AG08396 (cell line): ENCODE measurements around the gene TVP23C.
"Not testable (repeated sequence)": the region's sequence is repeated elsewhere in the genome, so short reads cannot be mapped to it uniquely, and the experiment has no call there.

ENCODE experiments used
- DNase-seq: peaks from one replicate; pipeline ENCODE4 v3.0.0; 2012; ENCODE audit warnings: low spot score, mixed read lengths

The TVP23C gene

GRCh38 chr17:15563375-15563857 lies at the start of gene TVP23C:
Gene TVP23C, minus strand, starts transcription at chr17:15563483. Its CDS starts 35 bp downstream, at chr17:15563448.
- peak; percentile 67 for DNase-seq

GRCh38 chr17:15592960-15593359 lies 29.7 kb upstream of the TVP23C start:
- not testable (repeated sequence) for DNase-seq

GRCh38 chr17:15591986-15592385 lies 28.7 kb upstream of the TVP23C start:
- DNase-seq, result not testable (repeated sequence)

GRCh38 chr17:15590844-15591243 lies 27.6 kb upstream of the TVP23C start:
- DNase-seq, result not testable (repeated sequence)

- not testable (repeated sequence) for DNase-seq
Observed at GRCh38 chr17:15589544-15590536, 26.6 kb upstream of the TVP23C start.

- not testable (repeated sequence) for DNase-seq
Observed at GRCh38 chr17:15588017-15588416, 24.7 kb upstream of the TVP23C start.

- DNase-seq, result not testable (repeated sequence)
Observed at GRCh38 chr17:15583313-15583712, 20.0 kb upstream of the TVP23C start.

- not testable (repeated sequence) for DNase-seq
Observed at GRCh38 chr17:15581462-15581861, 18.2 kb upstream of the TVP23C start.

- not testable (repeated sequence) for DNase-seq
Observed at GRCh38 chr17:15576848-15577247, 13.6 kb upstream of the TVP23C start.

- DNase-seq, result not testable (repeated sequence)
Observed at GRCh38 chr17:15574660-15575059, 11.4 kb upstream of the TVP23C start.

- DNase-seq, result not testable (repeated sequence)
Observed at GRCh38 chr17:15573870-15574269, 10.6 kb upstream of the TVP23C start.

- DNase-seq, result not testable (repeated sequence)
Observed at GRCh38 chr17:15562613-15563374, 489 bp downstream of the TVP23C start.

- DNase-seq, result not testable (repeated sequence)
Observed at GRCh38 chr17:15561439-15561838, 1.8 kb downstream of the TVP23C start.

GRCh38 chr17:15558403-15559105 lies 4.7 kb downstream of the TVP23C start:
- DNase-seq, result not testable (repeated sequence)

- not testable (repeated sequence) for DNase-seq
Observed at GRCh38 chr17:15557334-15557832, 5.9 kb downstream of the TVP23C start.

GRCh38 chr17:15552932-15553331 lies 10.4 kb downstream of the TVP23C start:
- DNase-seq, result not testable (repeated sequence)

GRCh38 chr17:15549552-15549951 lies 13.7 kb downstream of the TVP23C start:
- DNase-seq, result not testable (repeated sequence)

GRCh38 chr17:15546604-15547003 lies 16.7 kb downstream of the TVP23C start:
- DNase-seq, result not testable (repeated sequence)

- DNase-seq, result not testable (repeated sequence)
Observed at GRCh38 chr17:15540371-15541219, 22.7 kb downstream of the TVP23C start.

- not testable (repeated sequence) for DNase-seq
Observed at GRCh38 chr17:15533122-15533521, 30.2 kb downstream of the TVP23C start.
